Smooth muscle cell (in vitro differentiated cells): ENCODE measurements around the gene SLC9A2. TPM values are rescaled to one million over a fixed set of nuclear protein-coding genes. Genes with fewer than 3 reads are reported as not detected.

Experiments
- DNase-seq: peaks from one replicate; lab custom pipeline; 2025; ENCODE audit not compliant: unreplicated experiment; lab: John Stamatoyannopoulos, UW
- H2AFZ ChIP-seq: fragments of 200-600 bp; sonication (generic); 2 replicates; pipeline ENCODE4 v1.6.0; 2016; ENCODE audit warnings: antibody characterized with exemption, low read depth, mild to moderate bottlenecking
- H3F3A ChIP-seq: fragments of 200-600 bp; sonication (generic); 2 replicates; pipeline ENCODE4 v1.6.0; 2017; ENCODE audit warnings: antibody characterized with exemption, low read depth
- H3K27ac ChIP-seq: fragments of 200-600 bp; sonication (generic); 2 replicates; pipeline ENCODE4 v1.5.1; 2016; ENCODE audit warnings: low read depth, mild to moderate bottlenecking
- H3K27me3 ChIP-seq: fragments of 200-600 bp; sonication (generic); 2 replicates; pipeline ENCODE4 v1.6.1; 2016; ENCODE audit warnings: low read depth, mild to moderate bottlenecking
- H3K36me3 ChIP-seq: fragments of 200-600 bp; sonication (generic); 2 replicates; pipeline ENCODE4 v1.5.1; 2016; ENCODE audit warnings: low read depth
- H3K4me1 ChIP-seq: fragments of 200-600 bp; sonication (generic); 2 replicates; pipeline ENCODE4 v1.5.1; 2016; ENCODE audit warnings: low read depth
- H3K4me2 ChIP-seq: fragments of 200-600 bp; sonication (generic); 2 replicates; pipeline ENCODE4 v1.6.0; 2016; ENCODE audit warnings: mild to moderate bottlenecking
- H3K4me3 ChIP-seq: fragments of 200-600 bp; sonication (generic); 2 replicates; pipeline ENCODE4 v1.5.1; 2016; ENCODE audit warnings: mild to moderate bottlenecking
- H3K79me2 ChIP-seq: fragments of 200-600 bp; sonication (generic); 2 replicates; pipeline ENCODE4 v1.6.0; 2016; ENCODE audit warnings: low read depth, mild to moderate bottlenecking
- H3K9ac ChIP-seq: fragments of 200-600 bp; sonication (generic); 2 replicates; pipeline ENCODE4 v1.6.0; 2016; ENCODE audit warnings: low read depth
- H3K9me3 ChIP-seq: fragments of 200-600 bp; sonication (generic); replicated peaks from 2 replicates; pipeline ENCODE4 v1.5.1; 2016; ENCODE audit warnings: low read depth
- H4K20me1 ChIP-seq: fragments of 200-600 bp; sonication (generic); 2 replicates; pipeline ENCODE4 v1.6.0; 2016; ENCODE audit warnings: low read depth
- WGBS: methylation state at CpG from one replicate; pipeline ENCODE4 v1.1.7; 2016; ENCODE audit warnings: low lambda C conversion rate; 5-methylcytosine and 5-hydroxymethylcytosine counted together
- polyA plus RNA-seq: library from polyadenylated mRNA; unstranded; fragments of >200 nt; fragmentation: Nextera tagmentation; extraction: Ambion mirVana; gene quantifications from 2 replicates; pipeline ENCODE4 v1.2.1, GENCODE V29; 2016
- total RNA-seq: library from RNA; depleted of rRNA; stranded (reverse); fragments of >200 nt; gene quantifications from 2 replicates; pipeline ENCODE4 v1.2.3, GENCODE V29; 2014
- TF ChIP-seq, protein P1 (sequence below): fragments of 200-600 bp; sonication (generic); IDR thresholded peaks from 2 replicates; pipeline ENCODE4 v1.5.1; 2017; ENCODE audit warnings: borderline replicate concordance, mild to moderate bottlenecking, antibody characterized with exemption; ENCODE audit not compliant: insufficient read depth, poor library complexity, severe bottlenecking

Gene SLC9A2
- total RNA-seq, result 0.04 TPM in 1 of 2 replicates, not detected in the other
- polyA plus RNA-seq, result not detected in 2 replicates

GRCh38 chr2:102619414-102620319 lies at the start of gene SLC9A2:
SLC9A2 (plus strand) TSS chr2:102619553; CDS start chr2:102619849, 296 bp downstream.
- H3K4me2 ChIP-seq, result peak within 1 kb of the TSS; percentile 97
- no peaks in the 10 kb centered on the region for H3K79me2 ChIP-seq
- 6% methylated on average over 64 of the region's 85 CpGs for WGBS
- peaks cover 97% of the 10 kb centered on the region for H3K27me3 ChIP-seq
- H3K4me1 ChIP-seq, result no peaks in the 10 kb centered on the region
- H3K27ac ChIP-seq, result no peak within 1 kb of the TSS
- TF ChIP-seq, protein P1, sequence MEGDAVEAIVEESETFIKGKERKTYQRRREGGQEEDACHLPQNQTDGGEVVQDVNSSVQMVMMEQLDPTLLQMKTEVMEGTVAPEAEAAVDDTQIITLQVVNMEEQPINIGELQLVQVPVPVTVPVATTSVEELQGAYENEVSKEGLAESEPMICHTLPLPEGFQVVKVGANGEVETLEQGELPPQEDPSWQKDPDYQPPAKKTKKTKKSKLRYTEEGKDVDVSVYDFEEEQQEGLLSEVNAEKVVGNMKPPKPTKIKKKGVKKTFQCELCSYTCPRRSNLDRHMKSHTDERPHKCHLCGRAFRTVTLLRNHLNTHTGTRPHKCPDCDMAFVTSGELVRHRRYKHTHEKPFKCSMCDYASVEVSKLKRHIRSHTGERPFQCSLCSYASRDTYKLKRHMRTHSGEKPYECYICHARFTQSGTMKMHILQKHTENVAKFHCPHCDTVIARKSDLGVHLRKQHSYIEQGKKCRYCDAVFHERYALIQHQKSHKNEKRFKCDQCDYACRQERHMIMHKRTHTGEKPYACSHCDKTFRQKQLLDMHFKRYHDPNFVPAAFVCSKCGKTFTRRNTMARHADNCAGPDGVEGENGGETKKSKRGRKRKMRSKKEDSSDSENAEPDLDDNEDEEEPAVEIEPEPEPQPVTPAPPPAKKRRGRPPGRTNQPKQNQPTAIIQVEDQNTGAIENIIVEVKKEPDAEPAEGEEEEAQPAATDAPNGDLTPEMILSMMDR, result no peak
- H3K9ac ChIP-seq, result no peak within 1 kb of the TSS
- peak within 1 kb of the TSS; percentile 59 for H3K4me3 ChIP-seq
- no peak for DNase-seq
- no peaks in the 10 kb centered on the region for H3F3A ChIP-seq
- peak within 1 kb of the TSS; percentile 61 for H2AFZ ChIP-seq
- H4K20me1 ChIP-seq, result no peaks in the 10 kb centered on the region
- no peaks in the 10 kb centered on the region for H3K9me3 ChIP-seq
- H3K36me3 ChIP-seq, result no peaks in the 10 kb centered on the region

DNA sequence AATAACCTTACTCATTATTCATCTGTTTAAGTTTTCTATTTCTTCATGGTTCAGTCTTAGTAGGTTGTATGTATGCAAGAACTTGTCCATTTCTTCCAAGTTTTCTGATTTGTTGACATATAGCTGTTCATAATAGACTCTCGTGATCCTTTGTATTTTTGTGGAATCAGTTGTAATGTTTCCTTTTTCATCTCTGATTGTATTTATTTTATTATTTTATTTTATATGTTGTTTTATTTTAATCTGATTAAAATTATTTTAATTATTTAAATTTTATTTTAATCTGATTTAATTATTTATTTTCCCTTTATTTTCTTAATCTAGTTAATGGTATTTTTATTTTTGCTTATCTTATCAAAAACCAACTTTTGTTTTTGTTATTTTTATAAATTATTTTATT lies 43.5 kb upstream of the SLC9A2 start:
- TF ChIP-seq, protein P1, result no peak
- Histone ChIP-seq H3K4me3 (no peak overlapping the region), H4K20me1 (no peaks in the 10 kb centered on the region), H3K27ac (no peak overlapping the region), H3K79me2 (no peaks in the 10 kb centered on the region), H3K27me3 (no peaks in the 10 kb centered on the region), H3K9ac (no peak overlapping the region), H3K36me3 (no peaks in the 10 kb centered on the region), H3F3A (no peaks in the 10 kb centered on the region), H3K4me2 (no peak overlapping the region), H3K4me1 (no peaks in the 10 kb centered on the region), H2AFZ (no peak overlapping the region), H3K9me3 (no peaks in the 10 kb centered on the region)
- 91% methylated on average over 1 of the region's 1 CpG for WGBS
- DNase-seq, result no peak

DNA sequence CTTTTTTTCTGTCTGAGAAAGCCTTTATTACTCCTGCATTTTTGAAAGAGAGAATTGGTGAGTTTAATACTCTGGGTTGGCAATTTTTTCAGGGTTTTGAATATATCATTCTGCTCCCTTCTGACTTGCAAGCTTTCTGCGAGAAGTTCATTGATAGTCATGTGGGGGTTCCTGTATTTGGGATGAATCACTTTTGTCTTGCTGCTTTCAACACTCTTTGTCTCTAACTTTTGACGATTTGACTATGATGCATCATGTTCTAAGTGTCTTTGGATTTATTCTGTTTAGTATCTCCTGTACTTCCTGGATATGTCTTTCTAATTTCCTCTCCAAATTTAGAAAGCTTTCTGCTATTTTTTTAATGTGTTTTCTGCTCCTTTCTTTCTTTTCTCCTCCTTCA lies 41.0 kb upstream of the SLC9A2 start:
- Histone ChIP-seq H4K20me1 (no peaks in the 10 kb centered on the region), H3F3A (no peaks in the 10 kb centered on the region), H3K9me3 (no peaks in the 10 kb centered on the region), H3K9ac (no peak overlapping the region), H3K4me1 (no peaks in the 10 kb centered on the region), H3K4me3 (no peak overlapping the region), H2AFZ (no peak overlapping the region), H3K79me2 (no peaks in the 10 kb centered on the region), H3K27me3 (no peaks in the 10 kb centered on the region), H3K4me2 (no peak overlapping the region), H3K36me3 (no peaks in the 10 kb centered on the region), H3K27ac (no peak overlapping the region)
- DNase-seq, result no peak
- WGBS, result 74% methylated on average over 2 of the region's 2 CpGs
- TF ChIP-seq, protein P1, result no peak
